MCF 10A (cell line): ENCODE data around the gene CRYBG1. TPM values are rescaled to one million over a fixed set of nuclear protein-coding genes. Genes with fewer than 3 reads are reported as not detected.
A peak's percentile ranks its signal among the peaks of the same experiment; 100 is the strongest.

ENCODE experiments used
- BruUV-seq: library from RNA; stranded (reverse); fragments of 400-500 nt; replicated peaks from 2 replicates; lab custom pipeline; 2021; lab: Mats Ljungman, UMichigan
- CTCF ChIA-PET: fragments of 300-600 bp; sonication (Branson Sonifier 250); formaldehyde crosslinking; extraction: SDS; loops from one replicate; lab custom pipeline; 2021; ENCODE audit warnings: antibody characterized with exemption, inconsistent platforms; lab: Yijun Ruan, JAX
- POLR2A ChIA-PET: fragments of 300-600, 350-650 bp; sonication (Branson Sonifier 250); formaldehyde crosslinking; extraction: SDS; loops from one replicate; lab custom pipeline; 2020; ENCODE audit warnings: antibody characterized with exemption, inconsistent platforms; lab: Yijun Ruan, JAX
- DNase-seq: peaks from one replicate; pipeline ENCODE4 v3.0.0-alpha.2; 2018; ENCODE audit not compliant: unreplicated experiment
- H3K27ac Mint-ChIP-seq: one replicate; pipeline ENCODE4 v1.8.0; 2022; ENCODE audit warnings: mild to moderate bottlenecking, low read depth, mixed read lengths; ENCODE audit not compliant: unreplicated experiment
- H3K27me3 Mint-ChIP-seq: one replicate; pipeline ENCODE4 v1.8.0; 2022; ENCODE audit warnings: mixed read lengths; ENCODE audit not compliant: insufficient read depth, unreplicated experiment
- H3K36me3 Mint-ChIP-seq: one replicate; pipeline ENCODE4 v1.8.0; 2022; ENCODE audit warnings: mild to moderate bottlenecking, moderate library complexity, mixed read lengths; ENCODE audit not compliant: insufficient read depth, unreplicated experiment
- H3K4me1 Mint-ChIP-seq: one replicate; pipeline ENCODE4 v1.8.0; 2022; ENCODE audit warnings: mixed read lengths; ENCODE audit not compliant: insufficient read depth, unreplicated experiment
- H3K4me3 Mint-ChIP-seq: one replicate; pipeline ENCODE4 v1.8.0; 2022; ENCODE audit warnings: mild to moderate bottlenecking, moderate library complexity, mixed read lengths; ENCODE audit not compliant: unreplicated experiment
- H3K9me3 Mint-ChIP-seq: one replicate; pipeline ENCODE4 v1.8.0; 2022; ENCODE audit warnings: mixed read lengths; ENCODE audit not compliant: unreplicated experiment
- intact Hi-C: fragments of 100-400 bp; cut with micrococcal nuclease; formaldehyde crosslinking; loops from 2 replicates; pipeline ENCODE4 v1.14.1; 2022
- total RNA-seq: library from RNA; stranded (reverse); gene quantifications from 2 replicates; pipeline ENCODE4 v1.2.3, GENCODE V29; 2022
- TF ChIP-seq, protein P1 (sequence below): fragments of 200-600 bp; IDR thresholded peaks from one replicate; pipeline ENCODE4 v1.8.0; 2022; ENCODE audit warnings: antibody characterized with exemption, mild to moderate bottlenecking; ENCODE audit not compliant: unreplicated experiment

CRYBG1 gene
- total RNA-seq, 1 experiment from 2014 or later, result 45.3 TPM

- no TSS peak for BruUV-seq
- no peaks in the 10 kb centered on the region for H3K27me3 Mint-ChIP-seq
- ChIA-PET CTCF (interaction anchor here (1.4 kb wide), 1 partner anchor 69 kb away, joined by 3 read pairs; no protein-coding TSS in a partner anchor), POLR2A (interaction anchor here (0.6 to 3.3 kb wide), 6 partner anchors 13 to 171 kb away, joined by 3 to 89 read pairs (median 5); partner anchors contain the start of gene ATG5)
- intact Hi-C loops, result no loop called here
- peaks cover 6% of the 10 kb centered on the region for H3K9me3 Mint-ChIP-seq
- H3K27ac Mint-ChIP-seq, result peak overlapping the region; percentile 93
- H3K4me1 Mint-ChIP-seq, result peaks cover 38% of the 10 kb centered on the region
- peaks cover 9% of the 10 kb centered on the region for H3K36me3 Mint-ChIP-seq
- TF ChIP-seq, protein P1, sequence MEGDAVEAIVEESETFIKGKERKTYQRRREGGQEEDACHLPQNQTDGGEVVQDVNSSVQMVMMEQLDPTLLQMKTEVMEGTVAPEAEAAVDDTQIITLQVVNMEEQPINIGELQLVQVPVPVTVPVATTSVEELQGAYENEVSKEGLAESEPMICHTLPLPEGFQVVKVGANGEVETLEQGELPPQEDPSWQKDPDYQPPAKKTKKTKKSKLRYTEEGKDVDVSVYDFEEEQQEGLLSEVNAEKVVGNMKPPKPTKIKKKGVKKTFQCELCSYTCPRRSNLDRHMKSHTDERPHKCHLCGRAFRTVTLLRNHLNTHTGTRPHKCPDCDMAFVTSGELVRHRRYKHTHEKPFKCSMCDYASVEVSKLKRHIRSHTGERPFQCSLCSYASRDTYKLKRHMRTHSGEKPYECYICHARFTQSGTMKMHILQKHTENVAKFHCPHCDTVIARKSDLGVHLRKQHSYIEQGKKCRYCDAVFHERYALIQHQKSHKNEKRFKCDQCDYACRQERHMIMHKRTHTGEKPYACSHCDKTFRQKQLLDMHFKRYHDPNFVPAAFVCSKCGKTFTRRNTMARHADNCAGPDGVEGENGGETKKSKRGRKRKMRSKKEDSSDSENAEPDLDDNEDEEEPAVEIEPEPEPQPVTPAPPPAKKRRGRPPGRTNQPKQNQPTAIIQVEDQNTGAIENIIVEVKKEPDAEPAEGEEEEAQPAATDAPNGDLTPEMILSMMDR, result no peak
- DNase-seq, result peak; percentile 94
- H3K4me3 Mint-ChIP-seq, result peak overlapping the region; percentile 61
These were observed 136.3 kb downstream of the CRYBG1 start for GRCh38 chr6:106496823-106497222.

DNA sequence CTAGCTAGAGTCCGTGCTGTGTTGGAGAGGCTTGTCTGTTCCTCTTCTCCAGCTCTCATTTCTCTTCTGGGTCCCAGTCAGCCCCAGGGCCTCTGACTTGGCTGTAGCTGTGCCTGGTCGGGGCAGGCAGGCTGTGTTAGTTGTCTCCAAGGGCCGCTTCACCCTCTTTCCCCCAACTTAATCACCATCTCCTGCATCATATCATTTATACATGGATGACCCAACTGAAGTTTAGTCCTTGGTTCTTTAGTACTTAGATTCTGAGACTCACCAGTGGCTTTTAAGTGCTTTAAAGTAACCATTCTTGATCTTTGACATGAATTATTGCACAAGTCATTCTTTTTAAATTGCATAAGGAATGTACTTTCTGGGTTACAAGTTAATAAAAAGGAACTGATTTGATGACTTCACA, 141.4 kb downstream of the CRYBG1 start:
- Mint-ChIP-seq H3K36me3 (peaks cover under 1% of the 10 kb centered on the region), H3K4me3 (peak overlapping the region; percentile 25), H3K27me3 (no peaks in the 10 kb centered on the region), H3K9me3 (peaks cover 6% of the 10 kb centered on the region), H3K27ac (peak overlapping the region; percentile 74), H3K4me1 (peaks cover 35% of the 10 kb centered on the region)
- BruUV-seq, result no TSS peak
- CTCF ChIA-PET, result interaction anchor here (0.6 to 0.7 kb wide), 2 partner anchors 52 to 118 kb away, joined by 3 read pairs; no protein-coding TSS in a partner anchor
- POLR2A ChIA-PET, result interaction anchor here (0.6 to 2.9 kb wide), 10 partner anchors 8 to 60 kb away, joined by 3 to 44 read pairs (median 6); no protein-coding TSS in a partner anchor
- DNase-seq, result peak; percentile 64
- intact Hi-C loops, result no loop called here
- TF ChIP-seq, protein P1, result no peak

DNA sequence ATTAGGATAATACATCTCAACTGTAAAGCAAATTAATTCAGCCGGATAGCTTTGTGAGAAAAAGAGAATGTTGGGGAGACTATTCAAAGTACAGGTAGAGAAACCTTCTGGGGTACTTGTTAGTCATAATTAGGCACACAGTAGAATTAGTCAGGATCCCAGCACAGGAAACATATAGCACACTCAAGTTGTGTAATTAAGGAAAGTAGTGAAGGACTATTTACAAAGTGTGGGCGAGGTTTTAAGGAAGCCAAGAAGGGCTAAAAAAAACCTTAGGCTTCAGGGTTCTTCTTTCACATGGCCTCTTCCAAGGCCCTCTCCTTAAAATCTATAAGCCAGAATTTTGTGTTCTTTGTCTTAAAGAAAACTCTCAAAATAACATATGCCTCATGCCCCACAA, 142.0 kb downstream of the CRYBG1 start:
- CTCF ChIA-PET, result interaction anchor here (0.7 to 1.2 kb wide), 2 partner anchors 53 to 59 kb away, joined by 3 to 4 read pairs; no protein-coding TSS in a partner anchor
- Mint-ChIP-seq H3K4me1 (peaks cover 29% of the 10 kb centered on the region), H3K9me3 (peaks cover 6% of the 10 kb centered on the region), H3K27ac (peak overlapping the region; percentile 74), H3K27me3 (no peaks in the 10 kb centered on the region), H3K4me3 (peak overlapping the region; percentile 25), H3K36me3 (no peaks in the 10 kb centered on the region)
- no TSS peak for BruUV-seq
- intact Hi-C loops, result no loop called here
- DNase-seq, result peak; percentile 91
- TF ChIP-seq, protein P1, result no peak
- POLR2A ChIA-PET, result interaction anchor here (0.6 to 2.9 kb wide), 11 partner anchors 10 to 59 kb away, joined by 3 to 44 read pairs (median 4); no protein-coding TSS in a partner anchor

DNA sequence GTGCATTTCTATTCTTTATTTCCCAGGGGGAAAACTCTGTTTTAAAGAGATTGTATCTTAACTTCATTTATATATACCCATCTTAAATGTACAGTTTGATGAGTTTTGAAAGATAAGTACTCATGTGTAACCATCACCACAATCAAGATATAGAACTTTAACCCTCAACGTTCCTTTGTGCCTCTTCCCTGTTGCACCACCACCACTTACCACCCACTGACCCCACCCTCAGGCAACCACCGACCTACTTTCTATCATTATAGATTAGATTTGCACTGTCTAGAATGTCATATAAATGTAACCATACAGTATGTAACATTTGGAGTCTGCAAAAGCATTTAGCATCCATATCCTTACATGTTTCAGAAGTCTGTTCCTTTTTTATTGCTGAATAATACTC, 147.8 kb downstream of the CRYBG1 start:
- Mint-ChIP-seq H3K4me3 (no peak overlapping the region), H3K9me3 (no peaks in the 10 kb centered on the region), H3K4me1 (peaks cover 33% of the 10 kb centered on the region), H3K27me3 (no peaks in the 10 kb centered on the region), H3K36me3 (no peaks in the 10 kb centered on the region), H3K27ac (no peak overlapping the region)
- TF ChIP-seq, protein P1, result no peak
- POLR2A ChIA-PET, result interaction anchor here (0.9 to 9.4 kb wide), 12 partner anchors 10 to 173 kb away, joined by 3 to 208 read pairs (median 63); no protein-coding TSS in a partner anchor
- no peak for DNase-seq
- no TSS peak for BruUV-seq
- intact Hi-C loops, result no loop called here
- CTCF ChIA-PET, result interaction anchor here (0.6 to 6.8 kb wide), 7 partner anchors 13 to 61 kb away, joined by 3 to 39 read pairs (median 3); no protein-coding TSS in a partner anchor
